OCI-LY3 (cell line): ENCODE results near the gene ASTN2.

Experiments used
- CTCF ChIP-seq: fragments of 200-600, 300-600 bp; sonication (generic); IDR thresholded peaks from 2 replicates; pipeline ENCODE4 v1.5.1; 2014; ENCODE audit warnings: antibody characterized with exemption, low read length, low read depth
- EZH2phosphoT487 ChIP-seq: fragments of 200-600 bp; shearing (Covaris generic); IDR thresholded peaks from 2 replicates; pipeline ENCODE4 v1.6.1; 2018; ENCODE audit warnings: antibody characterized with exemption, mixed run types, low read depth

GRCh38 chr9:116900543-116900942 is 514.3 kb downstream of the ASTN2 start:
- no peak for TF ChIP-seq CTCF
- no peak for TF ChIP-seq EZH2phosphoT487
